GM06990 (cell line): ENCODE data around the gene RIC1.
A peak's percentile ranks its signal among the peaks of the same experiment; 100 is the strongest.

ENCODE experiments used
- DNase-seq: peaks from one replicate; pipeline ENCODE4 v3.0.0-alpha.2; 2011; ENCODE audit not compliant: insufficient read length; ENCODE audit errors: extremely low read depth
- H3K27me3 ChIP-seq: replicated peaks from 2 replicates; pipeline ENCODE4 v1.6.0; 2011; ENCODE audit warnings: low read length; ENCODE audit not compliant: control insufficient read depth, insufficient read depth
- H3K36me3 ChIP-seq: 2 replicates; pipeline ENCODE4 v1.5.1; 2011; ENCODE audit warnings: low read length; ENCODE audit not compliant: control insufficient read depth, insufficient read depth
- H3K4me3 ChIP-seq: replicated peaks from 2 replicates; pipeline ENCODE4 v1.5.1; 2011; ENCODE audit warnings: low read depth, mild to moderate bottlenecking, control low read depth, low read length
- TF ChIP-seq, protein P1 (sequence below): IDR thresholded peaks from 2 replicates; pipeline ENCODE4 v1.5.1; 2011; ENCODE audit warnings: low read length, control low read depth, mild to moderate bottlenecking, inconsistent platforms; ENCODE audit not compliant: insufficient read depth, poor library complexity, severe bottlenecking

RIC1 gene

GRCh38 chr9:5614192-5614591 is 14.7 kb upstream of the RIC1 start:
- DNase-seq = no peak
- Histone ChIP-seq H3K4me3 (no peak overlapping the region), H3K36me3 (no peaks in the 10 kb centered on the region), H3K27me3 (no peaks in the 10 kb centered on the region)
- TF ChIP-seq, protein P1, sequence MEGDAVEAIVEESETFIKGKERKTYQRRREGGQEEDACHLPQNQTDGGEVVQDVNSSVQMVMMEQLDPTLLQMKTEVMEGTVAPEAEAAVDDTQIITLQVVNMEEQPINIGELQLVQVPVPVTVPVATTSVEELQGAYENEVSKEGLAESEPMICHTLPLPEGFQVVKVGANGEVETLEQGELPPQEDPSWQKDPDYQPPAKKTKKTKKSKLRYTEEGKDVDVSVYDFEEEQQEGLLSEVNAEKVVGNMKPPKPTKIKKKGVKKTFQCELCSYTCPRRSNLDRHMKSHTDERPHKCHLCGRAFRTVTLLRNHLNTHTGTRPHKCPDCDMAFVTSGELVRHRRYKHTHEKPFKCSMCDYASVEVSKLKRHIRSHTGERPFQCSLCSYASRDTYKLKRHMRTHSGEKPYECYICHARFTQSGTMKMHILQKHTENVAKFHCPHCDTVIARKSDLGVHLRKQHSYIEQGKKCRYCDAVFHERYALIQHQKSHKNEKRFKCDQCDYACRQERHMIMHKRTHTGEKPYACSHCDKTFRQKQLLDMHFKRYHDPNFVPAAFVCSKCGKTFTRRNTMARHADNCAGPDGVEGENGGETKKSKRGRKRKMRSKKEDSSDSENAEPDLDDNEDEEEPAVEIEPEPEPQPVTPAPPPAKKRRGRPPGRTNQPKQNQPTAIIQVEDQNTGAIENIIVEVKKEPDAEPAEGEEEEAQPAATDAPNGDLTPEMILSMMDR = no peak

GRCh38 chr9:5614985-5615384 is 13.9 kb upstream of the RIC1 start:
- no peak for DNase-seq
- TF ChIP-seq, protein P1 = no peak
- Histone ChIP-seq H3K36me3 (no peaks in the 10 kb centered on the region), H3K27me3 (no peaks in the 10 kb centered on the region), H3K4me3 (no peak overlapping the region)

DNA sequence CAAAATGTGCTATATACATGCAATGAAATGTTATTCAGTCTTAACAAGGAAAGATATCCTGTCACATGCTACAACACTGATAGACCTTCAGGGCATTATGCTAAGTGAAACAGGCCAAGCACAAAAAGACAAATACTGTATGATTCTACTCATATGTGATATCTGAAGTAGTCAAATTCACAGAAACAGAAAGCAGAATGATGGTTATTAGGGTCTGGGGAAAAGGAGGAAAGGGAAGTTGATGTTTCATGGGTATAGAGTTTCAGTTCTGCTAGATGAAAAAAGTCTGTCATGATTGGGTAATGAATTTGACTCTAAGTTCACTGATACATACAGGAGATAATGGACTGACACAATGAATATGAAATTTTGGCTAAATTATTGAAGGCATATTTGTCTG is 11.2 kb upstream of the RIC1 start:
- DNase-seq = peak; percentile 73
- Histone ChIP-seq H3K36me3 (no peaks in the 10 kb centered on the region; the same call in 1 of the 2 replicates), H3K27me3 (no peaks in the 10 kb centered on the region), H3K4me3 (no peak overlapping the region)
- TF ChIP-seq, protein P1 = no peak

DNA sequence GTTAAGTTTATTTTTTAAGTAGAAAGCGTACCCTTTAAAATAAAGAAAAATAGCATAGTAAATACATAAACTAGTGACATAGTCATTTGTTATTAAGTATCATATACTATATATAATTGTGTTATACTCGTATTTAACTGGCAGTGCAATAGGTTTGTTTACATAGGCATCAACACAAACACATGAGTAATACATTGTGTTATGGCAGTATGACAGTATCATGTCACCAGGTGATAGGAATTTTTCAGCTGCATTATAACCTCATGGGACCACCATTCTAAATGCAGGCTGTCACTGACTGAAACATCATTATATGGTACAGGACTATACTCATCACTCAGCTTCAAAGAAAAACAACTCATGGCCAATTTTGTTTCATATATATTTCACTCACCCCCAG is 8.4 kb upstream of the RIC1 start:
- TF ChIP-seq, protein P1 = no peak
- DNase-seq = no peak
- no peaks in the 10 kb centered on the region; the same call in 1 of the 2 replicates for H3K36me3 ChIP-seq

GRCh38 chr9:5621327-5621726 is 7.6 kb upstream of the RIC1 start:
- DNase-seq = no peak
- TF ChIP-seq, protein P1 = no peak
- no peaks in the 10 kb centered on the region; the same call in 1 of the 2 replicates for H3K36me3 ChIP-seq
- no peaks in the 10 kb centered on the region for H3K27me3 ChIP-seq
- H3K4me3 ChIP-seq = no peak overlapping the region

More for the DNA sequence above, 8.4 kb upstream of the RIC1 start:
- H3K4me3 ChIP-seq = no peak overlapping the region
- H3K27me3 ChIP-seq = no peaks in the 10 kb centered on the region

DNA sequence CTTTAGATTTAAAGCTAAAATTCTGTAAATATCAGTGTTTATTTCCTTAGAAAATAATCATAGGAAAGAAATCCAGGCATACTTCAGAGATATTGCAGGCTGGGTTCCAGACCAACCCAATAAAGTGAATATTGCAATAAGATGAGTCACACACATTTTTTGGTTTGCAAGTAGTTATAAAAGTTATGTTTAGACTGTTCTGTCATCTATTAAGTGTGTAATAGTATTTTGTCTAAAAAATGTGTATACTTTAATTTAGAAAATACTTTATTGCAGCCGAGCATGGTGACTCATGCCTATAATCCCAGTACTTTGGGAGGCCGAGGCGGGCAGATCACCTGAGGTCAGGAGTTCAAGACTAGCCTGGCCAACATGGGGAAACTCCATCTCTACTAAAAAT is 6.9 kb upstream of the RIC1 start:
- Histone ChIP-seq H3K4me3 (no peak overlapping the region), H3K36me3 (no peaks in the 10 kb centered on the region; the same call in 1 of the 2 replicates), H3K27me3 (no peaks in the 10 kb centered on the region)
- TF ChIP-seq, protein P1 = no peak
- DNase-seq = no peak
